HFF-Myc (cell line): ENCODE results near the gene OIT3.

Experiments
- DNase-seq: peaks from one replicate; pipeline ENCODE4 v3.0.0-alpha.2; 2011; ENCODE audit warnings: low read depth; ENCODE audit errors: extremely low read depth
- H3K4me3 ChIP-seq: replicated peaks from 2 replicates; pipeline ENCODE4 v1.5.1; 2011; ENCODE audit warnings: low read depth, mild to moderate bottlenecking, control low read depth, low read length
- TF ChIP-seq, protein P1 (sequence below): IDR thresholded peaks from 2 replicates; pipeline ENCODE4 v1.5.1; 2012; ENCODE audit warnings: mild to moderate bottlenecking, low read depth, low read length, control low read depth; ENCODE audit errors: missing control alignments

The OIT3 gene

DNA sequence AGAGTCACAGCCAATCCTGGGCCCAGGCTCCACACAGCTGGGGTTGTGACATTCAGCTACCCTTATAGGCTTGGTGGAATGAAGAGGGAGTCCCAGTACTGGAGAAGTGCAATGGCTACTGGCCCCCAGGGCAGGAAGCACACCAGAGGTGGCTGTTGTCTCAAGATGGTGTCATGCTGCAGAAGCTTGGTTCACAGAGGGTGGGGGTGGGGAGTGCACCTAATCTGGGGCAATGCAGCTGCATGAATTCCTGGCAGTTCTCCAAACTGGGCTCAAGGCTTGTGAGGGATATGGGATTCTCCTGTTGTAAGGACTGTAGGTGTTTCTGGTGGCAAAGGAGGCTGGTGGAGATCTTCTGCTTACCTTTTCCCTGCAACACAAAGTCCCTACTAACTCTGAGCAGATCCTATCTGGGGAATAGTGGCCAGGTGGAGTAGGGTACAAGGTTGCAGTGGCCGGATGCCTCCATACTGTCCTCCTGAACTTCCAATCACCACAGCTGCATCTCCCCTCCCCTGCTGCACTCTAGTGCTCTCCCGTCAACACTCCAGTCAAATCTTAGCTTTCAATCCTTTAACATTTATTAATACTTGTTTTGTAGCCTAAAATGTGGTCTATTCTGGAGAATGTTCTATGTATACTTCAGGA is 88.5 kb downstream of the OIT3 start:
- TF ChIP-seq, protein P1, sequence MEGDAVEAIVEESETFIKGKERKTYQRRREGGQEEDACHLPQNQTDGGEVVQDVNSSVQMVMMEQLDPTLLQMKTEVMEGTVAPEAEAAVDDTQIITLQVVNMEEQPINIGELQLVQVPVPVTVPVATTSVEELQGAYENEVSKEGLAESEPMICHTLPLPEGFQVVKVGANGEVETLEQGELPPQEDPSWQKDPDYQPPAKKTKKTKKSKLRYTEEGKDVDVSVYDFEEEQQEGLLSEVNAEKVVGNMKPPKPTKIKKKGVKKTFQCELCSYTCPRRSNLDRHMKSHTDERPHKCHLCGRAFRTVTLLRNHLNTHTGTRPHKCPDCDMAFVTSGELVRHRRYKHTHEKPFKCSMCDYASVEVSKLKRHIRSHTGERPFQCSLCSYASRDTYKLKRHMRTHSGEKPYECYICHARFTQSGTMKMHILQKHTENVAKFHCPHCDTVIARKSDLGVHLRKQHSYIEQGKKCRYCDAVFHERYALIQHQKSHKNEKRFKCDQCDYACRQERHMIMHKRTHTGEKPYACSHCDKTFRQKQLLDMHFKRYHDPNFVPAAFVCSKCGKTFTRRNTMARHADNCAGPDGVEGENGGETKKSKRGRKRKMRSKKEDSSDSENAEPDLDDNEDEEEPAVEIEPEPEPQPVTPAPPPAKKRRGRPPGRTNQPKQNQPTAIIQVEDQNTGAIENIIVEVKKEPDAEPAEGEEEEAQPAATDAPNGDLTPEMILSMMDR: no peak
- H3K4me3 ChIP-seq: no peak overlapping the region
- DNase-seq: no peak
